Lung (tissue), 12 donors: ENCODE results near the gene IL36B. TPM values are rescaled to one million over a fixed set of nuclear protein-coding genes. Genes with fewer than 3 reads are reported as not detected.

ENCODE experiments used
- ATAC-seq: fragments of 200-7000 bp; cut with Tn5 transposase; one replicate; pipeline ENCODE4 v1.9.1; 2020; ENCODE audit warnings: moderate number of reproducible peaks; ENCODE audit not compliant: insufficient read depth, low FRiP score
- DNase-seq, 3 donors: peaks; one replicate each; pipeline ENCODE4 v3.0.0-alpha.2; 2013 to 2017
- H3K27ac ChIP-seq, 2 donors: one replicate each; pipeline ENCODE4 v1.5.1; 2013; ENCODE audit warnings: mild to moderate bottlenecking in 2 of 2, moderate library complexity in 2 of 2, control low read depth in 1 of 2, inconsistent platforms in 1 of 2, low read depth in 1 of 2, low read length in 1 of 2
- H3K27me3 ChIP-seq, 3 donors: one replicate each; pipeline ENCODE4 v1.5.1; 2013; ENCODE audit warnings: low read length in 2 of 3; ENCODE audit not compliant: control insufficient read depth in 3 of 3, insufficient read depth in 3 of 3
- H3K36me3 ChIP-seq, 4 donors: one replicate each; pipeline ENCODE4 v1.5.1; 2013; ENCODE audit warnings: low read length in 4 of 4, mild to moderate bottlenecking in 1 of 4, moderate library complexity in 1 of 4; ENCODE audit not compliant: control insufficient read depth in 4 of 4, insufficient read depth in 4 of 4
- H3K4me1 ChIP-seq, 5 donors: one replicate each; pipeline ENCODE4 v1.5.1; 2013; ENCODE audit warnings: low read length in 5 of 5, mild to moderate bottlenecking in 2 of 5, moderate library complexity in 1 of 5; ENCODE audit not compliant: control insufficient read depth in 5 of 5, insufficient read depth in 5 of 5
- H3K4me3 ChIP-seq: one replicate; pipeline ENCODE4 v1.5.1; 2013; ENCODE audit warnings: mild to moderate bottlenecking, control low read depth, moderate library complexity
- H3K9ac ChIP-seq, 2 donors: one replicate each; pipeline ENCODE4 v1.5.1; 2013; ENCODE audit warnings: low read length in 2 of 2, control low read depth in 1 of 2; ENCODE audit not compliant: insufficient read depth in 1 of 2
- H3K9me3 ChIP-seq, 4 donors: one replicate each; pipeline ENCODE4 v1.5.1; 2013; ENCODE audit warnings: low read length in 3 of 4, mild to moderate bottlenecking in 1 of 4, moderate library complexity in 1 of 4; ENCODE audit not compliant: control insufficient read depth in 4 of 4, insufficient read depth in 3 of 4
- WGBS, 2 donors: extraction: QIAGEN DNeasy Blood & Tissue Kit; methylation state at CpG; one replicate each; pipeline ENCODE4 v1.1.7; 2013; 5-methylcytosine and 5-hydroxymethylcytosine counted together
- polyA plus RNA-seq, 2 donors: library from polyadenylated mRNA; stranded (reverse); fragments of 200-250 nt; gene quantifications; one replicate each; pipeline ENCODE4 v1.2.1, GENCODE V29; 2013
- total RNA-seq, 2 donors: library from RNA; depleted of rRNA in 1 of 2; stranded (reverse); fragments of >200 nt in 1 of 2; gene quantifications; one replicate each; pipeline ENCODE4 v1.2.1, GENCODE V29; 2014 to 2021
- TF ChIP-seq, protein P1 (sequence below): IDR thresholded peaks from 2 replicates; pipeline ENCODE4 v1.5.1; 2012; ENCODE audit warnings: mild to moderate bottlenecking; ENCODE audit errors: control extremely low read depth, extremely low read depth
- donor health status: control.
- donor health status: control.
- donor health status: Bipolar disorder and iron deficiency.
- donor health status: healthy.
- donor health status: DM: yes; HTN: yes; CAD: no.

The IL36B gene
- total and polyA plus RNA-seq, 4 donors: 0.05 TPM; not detected in 3

DNA sequence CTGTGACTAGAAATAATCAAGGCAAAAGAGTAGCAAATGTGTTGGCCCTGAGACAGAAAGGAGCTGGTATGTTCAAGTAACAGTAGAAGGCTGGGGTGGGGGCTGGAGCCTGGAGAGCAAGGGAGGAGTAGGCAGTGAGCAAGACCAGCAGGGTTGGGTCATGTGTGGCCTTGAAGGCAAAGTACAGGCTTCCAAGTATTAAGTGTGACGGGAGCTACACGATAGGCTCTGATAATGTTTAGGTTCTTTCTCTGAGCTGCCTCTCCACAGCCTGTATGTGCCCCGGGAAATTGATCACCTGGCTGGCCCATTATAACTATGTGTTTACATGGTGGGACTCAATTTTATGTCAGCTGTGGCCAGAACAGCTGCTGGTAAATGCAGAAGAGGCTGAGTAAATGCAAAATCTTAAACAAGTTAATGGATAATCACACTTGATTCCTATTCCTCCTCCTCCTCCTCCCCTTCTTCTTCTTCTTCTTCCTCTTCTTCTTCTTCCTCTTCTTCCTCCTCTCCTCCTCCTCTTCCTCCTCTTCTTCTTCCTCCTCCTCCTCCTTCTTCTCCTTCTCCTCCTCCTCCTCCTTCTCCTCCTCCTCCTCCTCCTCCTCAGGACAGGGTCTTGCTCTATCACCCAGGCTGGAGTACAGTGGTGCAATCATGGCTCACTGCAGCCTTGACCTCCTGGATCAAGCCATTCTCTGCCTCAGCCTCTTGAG lies 24.4 kb upstream of the IL36B start:
- ATAC-seq (no peak), DNase-seq (no peak)
- Histone ChIP-seq H3K27me3 (no peaks in the 10 kb centered on the region), H3K4me3 (no peak overlapping the region), H3K36me3 (no peaks in the 10 kb centered on the region), H3K9ac (no peak overlapping the region), H3K27ac (peak overlapping the region in 1 of 2 donors; percentile 69), H3K4me1 (peaks cover 0 to 15% (median 5%) of the 10 kb centered on the region in 5 donors), H3K9me3 (no peaks in the 10 kb centered on the region)
- TF ChIP-seq, protein P1, sequence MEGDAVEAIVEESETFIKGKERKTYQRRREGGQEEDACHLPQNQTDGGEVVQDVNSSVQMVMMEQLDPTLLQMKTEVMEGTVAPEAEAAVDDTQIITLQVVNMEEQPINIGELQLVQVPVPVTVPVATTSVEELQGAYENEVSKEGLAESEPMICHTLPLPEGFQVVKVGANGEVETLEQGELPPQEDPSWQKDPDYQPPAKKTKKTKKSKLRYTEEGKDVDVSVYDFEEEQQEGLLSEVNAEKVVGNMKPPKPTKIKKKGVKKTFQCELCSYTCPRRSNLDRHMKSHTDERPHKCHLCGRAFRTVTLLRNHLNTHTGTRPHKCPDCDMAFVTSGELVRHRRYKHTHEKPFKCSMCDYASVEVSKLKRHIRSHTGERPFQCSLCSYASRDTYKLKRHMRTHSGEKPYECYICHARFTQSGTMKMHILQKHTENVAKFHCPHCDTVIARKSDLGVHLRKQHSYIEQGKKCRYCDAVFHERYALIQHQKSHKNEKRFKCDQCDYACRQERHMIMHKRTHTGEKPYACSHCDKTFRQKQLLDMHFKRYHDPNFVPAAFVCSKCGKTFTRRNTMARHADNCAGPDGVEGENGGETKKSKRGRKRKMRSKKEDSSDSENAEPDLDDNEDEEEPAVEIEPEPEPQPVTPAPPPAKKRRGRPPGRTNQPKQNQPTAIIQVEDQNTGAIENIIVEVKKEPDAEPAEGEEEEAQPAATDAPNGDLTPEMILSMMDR: no peak
- whole genome bisulfite sequencing, 2 donors: 53 to 80% methylated on average over 3 of the region's 3 CpGs

- 91 to 97% methylated on average over 3 of the region's 3 CpGs for WGBS, 2 donors
- no peaks in the 10 kb centered on the region for H3K9me3 ChIP-seq
- H3K9ac ChIP-seq: no peak overlapping the region
- no peaks in the 10 kb centered on the region for H3K36me3 ChIP-seq
- DNase-seq (no peak), ATAC-seq (no peak)
- H3K27me3 ChIP-seq: no peaks in the 10 kb centered on the region
- no peak overlapping the region for H3K27ac ChIP-seq
- TF ChIP-seq, protein P1: no peak
- H3K4me1 ChIP-seq: peaks cover 0 to 15% (median 5%) of the 10 kb centered on the region in 5 donors
- no peak overlapping the region for H3K4me3 ChIP-seq
Observed at GRCh38 chr2:113075600-113075999, 22.9 kb upstream of the IL36B start.

DNA sequence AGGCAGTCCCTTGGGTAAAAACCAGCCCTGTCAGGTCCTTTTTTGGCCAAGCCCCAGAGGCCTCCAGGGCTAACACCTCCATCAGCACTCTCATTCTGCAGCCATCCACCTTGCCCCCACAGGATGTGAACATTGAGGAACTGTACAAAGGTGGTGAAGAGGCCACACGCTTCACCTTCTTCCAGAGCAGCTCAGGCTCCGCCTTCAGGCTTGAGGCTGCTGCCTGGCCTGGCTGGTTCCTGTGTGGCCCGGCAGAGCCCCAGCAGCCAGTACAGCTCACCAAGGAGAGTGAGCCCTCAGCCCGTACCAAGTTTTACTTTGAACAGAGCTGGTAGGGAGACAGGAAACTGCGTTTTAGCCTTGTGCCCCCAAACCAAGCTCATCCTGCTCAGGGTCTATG lies 22.4 kb upstream of the IL36B start:
- Histone ChIP-seq H3K4me3 (no peak overlapping the region), H3K36me3 (no peaks in the 10 kb centered on the region), H3K27ac (no peak overlapping the region), H3K4me1 (peaks cover 0 to 19% (median 5%) of the 10 kb centered on the region in 5 donors), H3K9me3 (no peaks in the 10 kb centered on the region), H3K9ac (no peak overlapping the region), H3K27me3 (no peaks in the 10 kb centered on the region)
- WGBS, 2 donors: 60 to 64% methylated on average over 5 of the region's 5 CpGs
- DNase-seq (no peak), ATAC-seq (no peak)
- TF ChIP-seq, protein P1: no peak

- ATAC-seq (no peak), DNase-seq (no peak)
- Histone ChIP-seq H3K36me3 (no peaks in the 10 kb centered on the region), H3K27me3 (no peaks in the 10 kb centered on the region), H3K4me3 (no peak overlapping the region), H3K9ac (no peak overlapping the region), H3K27ac (no peak overlapping the region), H3K9me3 (no peaks in the 10 kb centered on the region), H3K4me1 (peaks cover 0 to 17% (median 5%) of the 10 kb centered on the region in 5 donors)
- WGBS, 2 donors: 52 to 59% methylated on average over 3 of the region's 3 CpGs
- TF ChIP-seq, protein P1: no peak
Observed at GRCh38 chr2:113073325-113073834, 20.7 kb upstream of the IL36B start.
